GM23338 (cell line): Measurements from ENCODE around the gene SOS2. TPM values are rescaled to one million over a fixed set of nuclear protein-coding genes. Genes with fewer than 3 reads are reported as not detected.

ENCODE experiments used
- ATAC-seq: fragments of 200-7000 bp; cut with Tn5 transposase; 3 replicates; pipeline ENCODE4 v1.9.1; 2020
- DNase-seq: peaks from one replicate; pipeline ENCODE4 v3.0.0-alpha.2; 2015; ENCODE audit warnings: low spot score
- H2AFZ ChIP-seq: fragments of 200-600 bp; sonication (generic); 2 replicates; pipeline ENCODE4 v1.8.0; 2016; ENCODE audit warnings: antibody characterized with exemption, mild to moderate bottlenecking, moderate library complexity
- H3F3A ChIP-seq: fragments of 200-600 bp; sonication (generic); replicated peaks from 2 replicates; pipeline ENCODE4 v1.8.0; 2017; ENCODE audit warnings: antibody characterized with exemption, mixed run types, low read depth
- H3K27ac ChIP-seq: fragments of 200-600 bp; sonication (generic); 2 replicates; pipeline ENCODE4 v1.6.1; 2016; ENCODE audit warnings: low read depth
- H3K27me3 ChIP-seq: fragments of 200-600 bp; sonication (generic); 2 replicates; pipeline ENCODE4 v1.8.0; 2016; ENCODE audit warnings: mild to moderate bottlenecking, mixed run types, moderate library complexity; ENCODE audit not compliant: insufficient read depth
- H3K36me3 ChIP-seq: fragments of 200-600 bp; sonication (generic); 2 replicates; pipeline ENCODE4 v1.8.0; 2016; ENCODE audit warnings: mild to moderate bottlenecking; ENCODE audit not compliant: insufficient read depth
- H3K4me1 ChIP-seq: fragments of 200-600 bp; sonication (generic); 2 replicates; pipeline ENCODE4 v1.8.0; 2016; ENCODE audit warnings: mild to moderate bottlenecking, moderate library complexity; ENCODE audit not compliant: insufficient read depth
- H3K4me2 ChIP-seq: fragments of 200-600 bp; sonication (generic); 2 replicates; pipeline ENCODE4 v1.7.1; 2017; ENCODE audit warnings: mixed run types
- H3K4me3 ChIP-seq: fragments of 200-600 bp; sonication (generic); 2 replicates; pipeline ENCODE4 v1.6.1; 2016; ENCODE audit warnings: mixed run types
- H3K79me2 ChIP-seq: fragments of 200-600 bp; sonication (generic); replicated peaks from 2 replicates; pipeline ENCODE4 v1.8.0; 2017; ENCODE audit warnings: mild to moderate bottlenecking; ENCODE audit not compliant: insufficient read depth
- H3K9me2 ChIP-seq: fragments of 200-600 bp; sonication (generic); 2 replicates; pipeline ENCODE4 v1.8.0; 2017; ENCODE audit not compliant: insufficient read depth
- H4K20me1 ChIP-seq: fragments of 200-600 bp; sonication (generic); replicated peaks from 2 replicates; pipeline ENCODE4 v1.8.0; 2017; ENCODE audit warnings: mild to moderate bottlenecking; ENCODE audit not compliant: insufficient read depth
- H3K27ac Mint-ChIP-seq: 2 replicates; pipeline ENCODE4 v1.8.0; 2020; ENCODE audit warnings: inconsistent platforms, mild to moderate bottlenecking, moderate library complexity, mixed read lengths
- H3K27me3 Mint-ChIP-seq: 3 replicates; pipeline ENCODE4 v1.8.0; 2022; ENCODE audit warnings: low read depth, mild to moderate bottlenecking, moderate library complexity, mixed read lengths, inconsistent platforms; ENCODE audit not compliant: insufficient read depth, poor library complexity
- H3K36me3 Mint-ChIP-seq: 3 replicates; pipeline ENCODE4 v1.8.0; 2021; ENCODE audit warnings: low read depth, mild to moderate bottlenecking, inconsistent platforms, moderate library complexity, mixed read lengths
- H3K4me1 Mint-ChIP-seq: 3 replicates; pipeline ENCODE4 v1.8.0; 2020; ENCODE audit warnings: mild to moderate bottlenecking, inconsistent platforms, mixed read lengths
- H3K4me3 Mint-ChIP-seq: 3 replicates; pipeline ENCODE4 v1.8.0; 2021; ENCODE audit warnings: moderate library complexity, mild to moderate bottlenecking, inconsistent platforms, mixed read lengths
- H3K9me3 Mint-ChIP-seq: 3 replicates; pipeline ENCODE4 v1.8.0; 2020; ENCODE audit warnings: moderate library complexity, mild to moderate bottlenecking, inconsistent platforms, mixed read lengths
- CREB1 ChIP-seq: fragments of 250-450 bp; sonication (Bioruptor Pico); IDR thresholded peaks from 2 replicates; pipeline ENCODE4 v1.5.0; 2020; ENCODE audit warnings: low read depth, mild to moderate bottlenecking, moderate library complexity
- EZH2 ChIP-seq: fragments of 200-600 bp; sonication (generic); IDR thresholded peaks from one replicate; pipeline ENCODE4 v1.8.0; 2017; ENCODE audit warnings: antibody characterized with exemption, mild to moderate bottlenecking, low read depth; ENCODE audit not compliant: unreplicated experiment
- EZH2phosphoT487 ChIP-seq: fragments of 200-600 bp; sonication (generic); IDR thresholded peaks from one replicate; pipeline ENCODE4 v1.8.1; 2018; ENCODE audit warnings: antibody characterized with exemption; ENCODE audit not compliant: unreplicated experiment
- JUNB ChIP-seq: IDR thresholded peaks from one replicate; pipeline ENCODE4 v1.6.1; 2016; ENCODE audit warnings: antibody characterized with exemption; ENCODE audit not compliant: unreplicated experiment
- NANOG ChIP-seq: IDR thresholded peaks from 2 replicates; pipeline ENCODE4 v1.6.1; 2016; ENCODE audit warnings: antibody characterized with exemption, borderline replicate concordance
- POLR2AphosphoS5 ChIP-seq: IDR thresholded peaks from 2 replicates; pipeline ENCODE4 v1.6.1; 2016; ENCODE audit warnings: antibody characterized with exemption, low read depth
- STAT1 ChIP-seq: IDR thresholded peaks from one replicate; pipeline ENCODE4 v1.6.1; 2016; ENCODE audit warnings: antibody characterized with exemption; ENCODE audit not compliant: unreplicated experiment
- ZNF114 ChIP-seq: fragments of 250-450 bp; sonication (Bioruptor Pico); IDR thresholded peaks from 2 replicates; pipeline ENCODE4 v1.5.0; 2020; ENCODE audit warnings: mild to moderate bottlenecking, moderate library complexity
- ZNF331 ChIP-seq: fragments of 250-450 bp; sonication (Bioruptor Pico); IDR thresholded peaks from 2 replicates; pipeline ENCODE4 v1.5.0; 2020; ENCODE audit warnings: low read depth, mild to moderate bottlenecking, moderate library complexity
- polyA plus RNA-seq: library from polyadenylated mRNA; unstranded; fragments of >200 nt; fragmentation: Nextera tagmentation; extraction: Ambion mirVana; gene quantifications from 2 replicates; pipeline ENCODE4 v1.2.1, GENCODE V29; 2016
- total RNA-seq: library from RNA; depleted of rRNA; stranded (reverse); fragments of >200 nt; shearing (Covaris generic); gene quantifications from 2 replicates; pipeline ENCODE4 v1.2.3, GENCODE V29; 2014
- TF ChIP-seq, protein P1 (sequence below): fragments of 250-450 bp; sonication (Bioruptor Pico); IDR thresholded peaks from 2 replicates; pipeline ENCODE4 v1.5.0; 2020; ENCODE audit warnings: mild to moderate bottlenecking, moderate library complexity
- TF ChIP-seq, protein P2 (sequence below): IDR thresholded peaks from 2 replicates; pipeline ENCODE4 v1.6.1; 2016; ENCODE audit warnings: antibody characterized with exemption
- TF ChIP-seq, protein P3 (sequence below), 2 experiments: fragments of 200-600 bp in 1 of 2; sonication (generic) in 1 of 2; conservative IDR thresholded peaks; 2 replicates each; pipeline versions ENCODE4 v1.5.1 to v1.6.1; 2016 to 2017; ENCODE audit warnings: antibody characterized with exemption in 2 of 2, low read depth in 2 of 2, mild to moderate bottlenecking in 2 of 2, moderate library complexity in 1 of 2
- TF ChIP-seq, protein P4 (sequence below): IDR thresholded peaks from one replicate; pipeline ENCODE4 v1.6.1; 2018; ENCODE audit warnings: antibody characterized with exemption; ENCODE audit not compliant: unreplicated experiment

SOS2 gene
- total and polyA plus RNA-seq, 2 experiments from 2014 or later = 3.5 to 11.4 TPM

DNA sequence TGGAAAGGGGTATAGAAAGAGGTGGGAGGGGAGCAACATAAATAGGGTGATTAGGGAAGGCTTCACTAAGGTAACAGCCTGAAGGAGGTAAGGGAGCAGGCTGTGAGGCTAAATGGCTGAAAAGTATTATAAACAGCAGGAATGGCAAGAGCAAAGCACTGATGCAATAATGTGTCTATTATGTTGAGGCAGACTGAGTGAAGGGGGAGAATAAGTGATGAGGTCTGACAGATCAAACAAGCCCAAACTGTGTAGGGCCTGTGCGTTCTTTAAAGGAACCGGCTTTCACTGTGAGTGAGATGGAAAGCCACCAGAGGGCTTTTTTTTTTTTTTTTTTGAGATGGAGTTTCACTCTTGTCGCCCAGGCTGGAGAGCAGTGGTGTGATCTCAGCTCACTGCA, 108.3 kb downstream of the SOS2 start:
- TF ChIP-seq NANOG (no peak), EZH2 (no peak), ZNF331 (CRISPR knock-in tag) (no peak), POLR2AphosphoS5 (no peak), ZNF114 (CRISPR knock-in tag) (no peak), JUNB (no peak), EZH2phosphoT487 (no peak), STAT1 (no peak), CREB1 (CRISPR knock-in tag) (no peak)
- TF ChIP-seq, protein P1, sequence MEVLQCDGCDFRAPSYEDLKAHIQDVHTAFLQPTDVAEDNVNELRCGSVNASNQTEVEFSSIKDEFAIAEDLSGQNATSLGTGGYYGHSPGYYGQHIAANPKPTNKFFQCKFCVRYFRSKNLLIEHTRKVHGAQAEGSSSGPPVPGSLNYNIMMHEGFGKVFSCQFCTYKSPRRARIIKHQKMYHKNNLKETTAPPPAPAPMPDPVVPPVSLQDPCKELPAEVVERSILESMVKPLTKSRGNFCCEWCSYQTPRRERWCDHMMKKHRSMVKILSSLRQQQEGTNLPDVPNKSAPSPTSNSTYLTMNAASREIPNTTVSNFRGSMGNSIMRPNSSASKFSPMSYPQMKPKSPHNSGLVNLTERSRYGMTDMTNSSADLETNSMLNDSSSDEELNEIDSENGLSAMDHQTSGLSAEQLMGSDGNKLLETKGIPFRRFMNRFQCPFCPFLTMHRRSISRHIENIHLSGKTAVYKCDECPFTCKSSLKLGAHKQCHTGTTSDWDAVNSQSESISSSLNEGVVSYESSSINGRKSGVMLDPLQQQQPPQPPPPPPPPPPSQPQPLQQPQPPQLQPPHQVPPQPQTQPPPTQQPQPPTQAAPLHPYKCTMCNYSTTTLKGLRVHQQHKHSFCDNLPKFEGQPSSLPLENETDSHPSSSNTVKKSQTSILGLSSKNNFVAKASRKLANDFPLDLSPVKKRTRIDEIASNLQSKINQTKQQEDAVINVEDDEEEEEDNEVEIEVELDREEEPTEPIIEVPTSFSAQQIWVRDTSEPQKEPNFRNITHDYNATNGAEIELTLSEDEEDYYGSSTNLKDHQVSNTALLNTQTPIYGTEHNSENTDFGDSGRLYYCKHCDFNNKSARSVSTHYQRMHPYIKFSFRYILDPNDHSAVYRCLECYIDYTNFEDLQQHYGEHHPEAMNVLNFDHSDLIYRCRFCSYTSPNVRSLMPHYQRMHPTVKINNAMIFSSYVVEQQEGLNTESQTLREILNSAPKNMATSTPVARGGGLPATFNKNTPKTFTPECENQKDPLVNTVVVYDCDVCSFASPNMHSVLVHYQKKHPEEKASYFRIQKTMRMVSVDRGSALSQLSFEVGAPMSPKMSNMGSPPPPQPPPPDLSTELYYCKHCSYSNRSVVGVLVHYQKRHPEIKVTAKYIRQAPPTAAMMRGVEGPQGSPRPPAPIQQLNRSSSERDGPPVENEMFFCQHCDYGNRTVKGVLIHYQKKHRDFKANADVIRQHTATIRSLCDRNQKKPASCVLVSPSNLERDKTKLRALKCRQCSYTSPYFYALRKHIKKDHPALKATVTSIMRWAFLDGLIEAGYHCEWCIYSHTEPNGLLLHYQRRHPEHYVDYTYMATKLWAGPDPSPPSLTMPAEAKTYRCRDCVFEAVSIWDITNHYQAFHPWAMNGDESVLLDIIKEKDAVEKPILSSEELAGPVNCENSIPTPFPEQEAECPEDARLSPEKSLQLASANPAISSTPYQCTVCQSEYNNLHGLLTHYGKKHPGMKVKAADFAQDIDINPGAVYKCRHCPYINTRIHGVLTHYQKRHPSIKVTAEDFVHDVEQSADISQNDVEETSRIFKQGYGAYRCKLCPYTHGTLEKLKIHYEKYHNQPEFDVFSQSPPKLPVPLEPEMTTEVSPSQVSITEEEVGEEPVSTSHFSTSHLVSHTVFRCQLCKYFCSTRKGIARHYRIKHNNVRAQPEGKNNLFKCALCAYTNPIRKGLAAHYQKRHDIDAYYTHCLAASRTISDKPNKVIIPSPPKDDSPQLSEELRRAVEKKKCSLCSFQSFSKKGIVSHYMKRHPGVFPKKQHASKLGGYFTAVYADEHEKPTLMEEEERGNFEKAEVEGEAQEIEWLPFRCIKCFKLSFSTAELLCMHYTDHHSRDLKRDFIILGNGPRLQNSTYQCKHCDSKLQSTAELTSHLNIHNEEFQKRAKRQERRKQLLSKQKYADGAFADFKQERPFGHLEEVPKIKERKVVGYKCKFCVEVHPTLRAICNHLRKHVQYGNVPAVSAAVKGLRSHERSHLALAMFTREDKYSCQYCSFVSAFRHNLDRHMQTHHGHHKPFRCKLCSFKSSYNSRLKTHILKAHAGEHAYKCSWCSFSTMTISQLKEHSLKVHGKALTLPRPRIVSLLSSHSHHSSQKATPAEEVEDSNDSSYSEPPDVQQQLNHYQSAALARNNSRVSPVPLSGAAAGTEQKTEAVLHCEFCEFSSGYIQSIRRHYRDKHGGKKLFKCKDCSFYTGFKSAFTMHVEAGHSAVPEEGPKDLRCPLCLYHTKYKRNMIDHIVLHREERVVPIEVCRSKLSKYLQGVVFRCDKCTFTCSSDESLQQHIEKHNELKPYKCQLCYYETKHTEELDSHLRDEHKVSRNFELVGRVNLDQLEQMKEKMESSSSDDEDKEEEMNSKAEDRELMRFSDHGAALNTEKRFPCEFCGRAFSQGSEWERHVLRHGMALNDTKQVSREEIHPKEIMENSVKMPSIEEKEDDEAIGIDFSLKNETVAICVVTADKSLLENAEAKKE = no peak
- TF ChIP-seq, protein P2, sequence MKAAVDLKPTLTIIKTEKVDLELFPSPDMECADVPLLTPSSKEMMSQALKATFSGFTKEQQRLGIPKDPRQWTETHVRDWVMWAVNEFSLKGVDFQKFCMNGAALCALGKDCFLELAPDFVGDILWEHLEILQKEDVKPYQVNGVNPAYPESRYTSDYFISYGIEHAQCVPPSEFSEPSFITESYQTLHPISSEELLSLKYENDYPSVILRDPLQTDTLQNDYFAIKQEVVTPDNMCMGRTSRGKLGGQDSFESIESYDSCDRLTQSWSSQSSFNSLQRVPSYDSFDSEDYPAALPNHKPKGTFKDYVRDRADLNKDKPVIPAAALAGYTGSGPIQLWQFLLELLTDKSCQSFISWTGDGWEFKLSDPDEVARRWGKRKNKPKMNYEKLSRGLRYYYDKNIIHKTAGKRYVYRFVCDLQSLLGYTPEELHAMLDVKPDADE = no peak
- TF ChIP-seq, protein P3, sequence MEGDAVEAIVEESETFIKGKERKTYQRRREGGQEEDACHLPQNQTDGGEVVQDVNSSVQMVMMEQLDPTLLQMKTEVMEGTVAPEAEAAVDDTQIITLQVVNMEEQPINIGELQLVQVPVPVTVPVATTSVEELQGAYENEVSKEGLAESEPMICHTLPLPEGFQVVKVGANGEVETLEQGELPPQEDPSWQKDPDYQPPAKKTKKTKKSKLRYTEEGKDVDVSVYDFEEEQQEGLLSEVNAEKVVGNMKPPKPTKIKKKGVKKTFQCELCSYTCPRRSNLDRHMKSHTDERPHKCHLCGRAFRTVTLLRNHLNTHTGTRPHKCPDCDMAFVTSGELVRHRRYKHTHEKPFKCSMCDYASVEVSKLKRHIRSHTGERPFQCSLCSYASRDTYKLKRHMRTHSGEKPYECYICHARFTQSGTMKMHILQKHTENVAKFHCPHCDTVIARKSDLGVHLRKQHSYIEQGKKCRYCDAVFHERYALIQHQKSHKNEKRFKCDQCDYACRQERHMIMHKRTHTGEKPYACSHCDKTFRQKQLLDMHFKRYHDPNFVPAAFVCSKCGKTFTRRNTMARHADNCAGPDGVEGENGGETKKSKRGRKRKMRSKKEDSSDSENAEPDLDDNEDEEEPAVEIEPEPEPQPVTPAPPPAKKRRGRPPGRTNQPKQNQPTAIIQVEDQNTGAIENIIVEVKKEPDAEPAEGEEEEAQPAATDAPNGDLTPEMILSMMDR (conservative IDR thresholded peaks at IDR 0.05; ENCODE audit: low read depth in 2 of 2) = no peak
- TF ChIP-seq, protein P4, sequence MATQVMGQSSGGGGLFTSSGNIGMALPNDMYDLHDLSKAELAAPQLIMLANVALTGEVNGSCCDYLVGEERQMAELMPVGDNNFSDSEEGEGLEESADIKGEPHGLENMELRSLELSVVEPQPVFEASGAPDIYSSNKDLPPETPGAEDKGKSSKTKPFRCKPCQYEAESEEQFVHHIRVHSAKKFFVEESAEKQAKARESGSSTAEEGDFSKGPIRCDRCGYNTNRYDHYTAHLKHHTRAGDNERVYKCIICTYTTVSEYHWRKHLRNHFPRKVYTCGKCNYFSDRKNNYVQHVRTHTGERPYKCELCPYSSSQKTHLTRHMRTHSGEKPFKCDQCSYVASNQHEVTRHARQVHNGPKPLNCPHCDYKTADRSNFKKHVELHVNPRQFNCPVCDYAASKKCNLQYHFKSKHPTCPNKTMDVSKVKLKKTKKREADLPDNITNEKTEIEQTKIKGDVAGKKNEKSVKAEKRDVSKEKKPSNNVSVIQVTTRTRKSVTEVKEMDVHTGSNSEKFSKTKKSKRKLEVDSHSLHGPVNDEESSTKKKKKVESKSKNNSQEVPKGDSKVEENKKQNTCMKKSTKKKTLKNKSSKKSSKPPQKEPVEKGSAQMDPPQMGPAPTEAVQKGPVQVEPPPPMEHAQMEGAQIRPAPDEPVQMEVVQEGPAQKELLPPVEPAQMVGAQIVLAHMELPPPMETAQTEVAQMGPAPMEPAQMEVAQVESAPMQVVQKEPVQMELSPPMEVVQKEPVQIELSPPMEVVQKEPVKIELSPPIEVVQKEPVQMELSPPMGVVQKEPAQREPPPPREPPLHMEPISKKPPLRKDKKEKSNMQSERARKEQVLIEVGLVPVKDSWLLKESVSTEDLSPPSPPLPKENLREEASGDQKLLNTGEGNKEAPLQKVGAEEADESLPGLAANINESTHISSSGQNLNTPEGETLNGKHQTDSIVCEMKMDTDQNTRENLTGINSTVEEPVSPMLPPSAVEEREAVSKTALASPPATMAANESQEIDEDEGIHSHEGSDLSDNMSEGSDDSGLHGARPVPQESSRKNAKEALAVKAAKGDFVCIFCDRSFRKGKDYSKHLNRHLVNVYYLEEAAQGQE = no peak
- H3K9me3 Mint-ChIP-seq = no peaks in the 10 kb centered on the region
- Histone ChIP-seq H2AFZ (no peak overlapping the region), H3K4me1 (no peaks in the 10 kb centered on the region), H3K9me2 (no peaks in the 10 kb centered on the region), H4K20me1 (no peaks in the 10 kb centered on the region), H3K79me2 (no peaks in the 10 kb centered on the region), H3K4me3 (no peak overlapping the region), H3K27ac (no peak overlapping the region), H3K36me3 (no peaks in the 10 kb centered on the region), H3F3A (no peaks in the 10 kb centered on the region), H3K27me3 (no peaks in the 10 kb centered on the region), H3K4me2 (no peak overlapping the region)
- H3K27ac Mint-ChIP-seq = no peak overlapping the region
- ATAC-seq (peak; percentile 71), DNase-seq (no peak)
- H3K4me1 Mint-ChIP-seq = peaks cover 9% of the 10 kb centered on the region
- H3K36me3 Mint-ChIP-seq = no peaks in the 10 kb centered on the region
- H3K27me3 Mint-ChIP-seq = no peaks in the 10 kb centered on the region
- no peak overlapping the region for H3K4me3 Mint-ChIP-seq
